Measurements from ENCODE around the gene ADAP1. TPM values are rescaled to one million over a fixed set of nuclear protein-coding genes. Genes with fewer than 3 reads are reported as not detected.

ADAP1 gene
- total and polyA plus RNA-seq, 2 of the 13 experiments (the other 11 are each of a cell fraction or from before 2014, with no cell fraction given), result 10.5 to 24.6 TPM

- TF ChIP-seq ZNF737 (CRISPR knock-in tag; IDR thresholded peaks at IDR 0.05; ENCODE audit: borderline replicate concordance), result no peak
- TF ChIP-seq ZNF232 (CRISPR knock-in tag; IDR thresholded peaks at IDR 0.05; ENCODE audit: borderline replicate concordance), result no peak
- no peak for TF ChIP-seq ZNF121 (CRISPR knock-in tag; IDR thresholded peaks at IDR 0.05)
- no peak for TF ChIP-seq NFRKB (IDR thresholded peaks at IDR 0.05)
- TF ChIP-seq FOXO4 (CRISPR knock-in tag; conservative IDR thresholded peaks at IDR 0.05), result 0 out of 2 replicates have a peak, but pooled peaks have one; percentile 48
- no peak for TF ChIP-seq MEF2D (CRISPR knock-in tag; IDR thresholded peaks at IDR 0.05)
- no peak for TF ChIP-seq E2F5 (CRISPR knock-in tag; conservative IDR thresholded peaks at IDR 0.05)
- TF ChIP-seq FOXA1 (IDR thresholded peaks at IDR 0.05), result no peak
- no peak for TF ChIP-seq FOXA1 (CRISPR knock-in tag; IDR thresholded peaks at IDR 0.05)
- no peak for TF ChIP-seq ZXDC (CRISPR knock-in tag; IDR thresholded peaks at IDR 0.05)
- no peak for TF ChIP-seq HNF1B (CRISPR knock-in tag; IDR thresholded peaks at IDR 0.05)
- peak; percentile 42; the same call in 1 of the 2 replicates for TF ChIP-seq ZFP91 (CRISPR knock-in tag; IDR thresholded peaks at IDR 0.05; ENCODE audit: borderline replicate concordance)
- TF ChIP-seq ZBTB38 (CRISPR knock-in tag; IDR thresholded peaks at IDR 0.05), result peak; percentile 59
- TF ChIP-seq NR2F6 (IDR thresholded peaks at IDR 0.05), result no peak
- TF ChIP-seq NR2F6 (CRISPR knock-in tag; IDR thresholded peaks at IDR 0.05), result no peak
- no peak for TF ChIP-seq ZBTB10 (CRISPR knock-in tag; IDR thresholded peaks at IDR 0.05; ENCODE audit: borderline replicate concordance)
- TF ChIP-seq SMAD1 (CRISPR knock-in tag; IDR thresholded peaks at IDR 0.05; ENCODE audit: borderline replicate concordance, low read depth), result no peak
These were observed 31.6 kb upstream of the ADAP1 start (continued) for GRCh38 chr7:985915-986741.
